ENCODE data around the gene RPS26. TPM values are rescaled to one million over a fixed set of nuclear protein-coding genes. Genes with fewer than 3 reads are reported as not detected.
"Not testable (repeated sequence)": the region's sequence is repeated elsewhere in the genome, so short reads cannot be mapped to it uniquely, and the experiment has no call there.

The RPS26 gene
- total RNA-seq, 1 experiment from 2014 or later, result 60.4 TPM

GRCh38 chr12:56040963-56041551, 661 bp upstream of the RPS26 start:
- peak overlapping the region; percentile 94 for H3K4me3 Mint-ChIP-seq (ENCODE audit: unreplicated experiment)
- intact Hi-C loops (cut with micrococcal nuclease; ENCODE audit: unreplicated experiment), result loop anchor here (1.0 to 5.0 kb wide), 7 partner anchors 31 to 303 kb away; partner anchors contain the start of gene GDF11
- Histone ChIP-seq H3K9me3 (no peaks in the 10 kb centered on the region), H3K27me3 (replicated peaks; ENCODE audit: control insufficient read depth, insufficient read depth, low read length) (no peaks in the 10 kb centered on the region), H3K36me3 (ENCODE audit: control insufficient read depth, insufficient read depth, low read length) (no peaks in the 10 kb centered on the region; the same call in 1 of the 2 replicates), H3K4me1 (peaks cover 10% of the 10 kb centered on the region), H3K4me3 (ENCODE audit: low read depth, low read length) (peak overlapping the region; percentile 24)
- peak overlapping the region; percentile 97 for H3K27ac Mint-ChIP-seq (ENCODE audit: unreplicated experiment)
- H3K27me3 Mint-ChIP-seq (ENCODE audit: insufficient read depth, unreplicated experiment), result no peaks in the 10 kb centered on the region
- CTCF ChIA-PET, result interaction anchor here (1.4 kb wide), 1 partner anchor 45 kb away, joined by 15 read pairs; the partner anchor contains the start of gene SUOX
- no peak for DNase-seq
- no peaks in the 10 kb centered on the region for H3K9me3 Mint-ChIP-seq (ENCODE audit: unreplicated experiment)
- peaks cover 17% of the 10 kb centered on the region for H3K4me1 Mint-ChIP-seq (ENCODE audit: low read depth, unreplicated experiment)
- H3K36me3 Mint-ChIP-seq (ENCODE audit: insufficient read depth, unreplicated experiment), result peaks cover 52% of the 10 kb centered on the region
- POLR2A ChIA-PET, result interaction anchor here (0.6 to 1.4 kb wide), 2 partner anchors 44 to 86 kb away, joined by 3 to 7 read pairs; partner anchors contain the start of gene SUOX
- TF ChIP-seq CTCF (IDR thresholded peaks at IDR 0.05; ENCODE audit: insufficient read depth in 1 of 2, low read depth in 1 of 2, low read length in 1 of 2, severe bottlenecking in 1 of 2, unreplicated experiment in 1 of 2), result no peak
- BruUV-seq (replicated peaks), result TSS peak; percentile 78

DNA sequence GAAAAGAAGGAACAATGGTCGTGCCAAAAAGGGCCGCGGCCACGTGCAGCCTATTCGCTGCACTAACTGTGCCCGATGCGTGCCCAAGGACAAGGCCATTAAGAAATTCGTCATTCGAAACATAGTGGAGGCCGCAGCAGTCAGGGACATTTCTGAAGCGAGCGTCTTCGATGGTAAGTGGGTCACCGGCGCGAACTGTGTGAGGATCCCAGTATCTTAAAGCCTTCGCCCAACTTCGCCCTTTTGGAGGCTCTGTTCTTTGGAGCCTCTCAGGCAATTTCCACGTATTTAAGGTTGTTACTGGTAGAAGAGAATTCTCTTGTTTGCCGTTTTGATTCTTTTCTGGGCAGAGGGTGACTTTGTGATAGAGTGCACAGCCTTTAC, 704 bp downstream of the RPS26 start:
- CTCF ChIA-PET, result not testable (repeated sequence)

DNA sequence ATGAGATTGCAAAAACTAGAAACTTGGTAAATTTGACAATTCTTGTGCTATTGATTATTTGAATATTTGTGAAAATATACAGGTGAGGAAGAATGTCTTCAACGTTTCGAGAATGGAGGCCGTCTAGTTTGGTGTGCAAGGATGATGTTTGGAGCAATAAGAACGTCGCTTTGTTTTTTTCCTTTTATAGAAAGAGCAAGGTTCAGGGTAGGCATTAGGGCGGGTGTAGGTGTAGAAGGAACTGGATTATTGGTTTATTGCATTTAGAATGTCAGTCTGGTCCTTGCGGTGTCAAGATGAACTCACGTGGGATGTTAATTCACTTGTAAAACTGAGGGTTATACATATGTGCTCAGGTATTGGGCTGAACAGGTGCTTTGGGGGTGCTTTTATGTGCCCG, 1.1 kb downstream of the RPS26 start:
- peak overlapping the region; percentile 94 for H3K4me3 Mint-ChIP-seq (ENCODE audit: unreplicated experiment)
- CTCF ChIA-PET, result no interaction called here
- Histone ChIP-seq H3K27me3 (replicated peaks; ENCODE audit: control insufficient read depth, insufficient read depth, low read length) (no peaks in the 10 kb centered on the region), H3K36me3 (ENCODE audit: control insufficient read depth, insufficient read depth, low read length) (peaks cover 2% of the 10 kb centered on the region; the same call in 1 of the 2 replicates), H3K4me3 (ENCODE audit: low read depth, low read length) (peak overlapping the region; percentile 79), H3K9me3 (no peaks in the 10 kb centered on the region), H3K4me1 (peaks cover 10% of the 10 kb centered on the region)
- no peaks in the 10 kb centered on the region for H3K27me3 Mint-ChIP-seq (ENCODE audit: insufficient read depth, unreplicated experiment)
- no peaks in the 10 kb centered on the region for H3K9me3 Mint-ChIP-seq (ENCODE audit: unreplicated experiment)
- BruUV-seq (replicated peaks), result no TSS peak
- intact Hi-C loops (cut with micrococcal nuclease; ENCODE audit: unreplicated experiment), result loop anchor here (1.0 to 5.0 kb wide), 2 partner anchors 61 to 221 kb away; partner anchors contain the start of gene PA2G4
- POLR2A ChIA-PET, result no interaction called here
- no peak for DNase-seq
- peak overlapping the region; percentile 97 for H3K27ac Mint-ChIP-seq (ENCODE audit: unreplicated experiment)
- H3K36me3 Mint-ChIP-seq (ENCODE audit: insufficient read depth, unreplicated experiment), result peaks cover 56% of the 10 kb centered on the region
- peaks cover 15% of the 10 kb centered on the region for H3K4me1 Mint-ChIP-seq (ENCODE audit: low read depth, unreplicated experiment)
- TF ChIP-seq CTCF (IDR thresholded peaks at IDR 0.05; ENCODE audit: insufficient read depth in 1 of 2, low read depth in 1 of 2, low read length in 1 of 2, severe bottlenecking in 1 of 2, unreplicated experiment in 1 of 2), result no peak

More for the DNA sequence above, 704 bp downstream of the RPS26 start:
- Mint-ChIP-seq H3K27ac (ENCODE audit: unreplicated experiment) (peak overlapping the region; percentile 97), H3K4me3 (ENCODE audit: unreplicated experiment) (peak overlapping the region; percentile 94), H3K4me1 (ENCODE audit: low read depth, unreplicated experiment) (peaks cover 17% of the 10 kb centered on the region), H3K36me3 (ENCODE audit: insufficient read depth, unreplicated experiment) (peaks cover 55% of the 10 kb centered on the region)
- H3K27me3 ChIP-seq (replicated peaks; ENCODE audit: control insufficient read depth, insufficient read depth, low read length); H3K27me3 Mint-ChIP-seq (ENCODE audit: insufficient read depth, unreplicated experiment); DNase-seq; POLR2A ChIA-PET; H3K36me3 ChIP-seq (ENCODE audit: control insufficient read depth, insufficient read depth, low read length); H3K4me1 ChIP-seq; H3K9me3 Mint-ChIP-seq (ENCODE audit: unreplicated experiment); H3K9me3 ChIP-seq: not testable (repeated sequence)
- peak overlapping the region; percentile 79 for H3K4me3 ChIP-seq (ENCODE audit: low read depth, low read length)
- BruUV-seq (replicated peaks), result TSS peak; percentile 85
- intact Hi-C loops (cut with micrococcal nuclease; ENCODE audit: unreplicated experiment), result loop anchor here (1.0 to 5.0 kb wide), 2 partner anchors 62 to 220 kb away; partner anchors contain the start of gene PA2G4

All from Caco-2 (cell line).